NCI-H1092 (cell line): Measurements from ENCODE around the gene CFAP157.

ENCODE experiments used
- DNase-seq: peaks from one replicate; lab custom pipeline; 2025; lab: John Stamatoyannopoulos, UW

The CFAP157 gene

GRCh38 chr9:127706836-127707241 is at the start of gene CFAP157:
Gene CFAP157 (plus strand): TSS chr9:127706988. CDS start chr9:127707032, 44 bp downstream.
- no peak for DNase-seq

- DNase-seq: no peak
These were observed 48.4 kb upstream of the CFAP157 start for GRCh38 chr9:127658428-127658827.

GRCh38 chr9:127660886-127661741 is 45.7 kb upstream of the CFAP157 start:
- DNase-seq: peak; percentile 70

- DNase-seq: no peak
These were observed 44.2 kb upstream of the CFAP157 start for GRCh38 chr9:127662617-127663016.

GRCh38 chr9:127664324-127664677 is 42.5 kb upstream of the CFAP157 start:
- DNase-seq: no peak

- DNase-seq: no peak
These were observed 41.9 kb upstream of the CFAP157 start for GRCh38 chr9:127664678-127665507.

GRCh38 chr9:127667127-127667844 is 39.5 kb upstream of the CFAP157 start:
- no peak for DNase-seq

GRCh38 chr9:127667906-127668305 is 38.9 kb upstream of the CFAP157 start:
- no peak for DNase-seq

GRCh38 chr9:127673234-127673633 is 33.6 kb upstream of the CFAP157 start:
- no peak for DNase-seq

- DNase-seq: no peak
These were observed 30.1 kb upstream of the CFAP157 start for GRCh38 chr9:127676638-127677037.

- DNase-seq: no peak
These were observed 27.3 kb upstream of the CFAP157 start for GRCh38 chr9:127679506-127679905.

GRCh38 chr9:127680226-127680625 is 26.6 kb upstream of the CFAP157 start:
- no peak for DNase-seq

GRCh38 chr9:127680846-127681245 is 25.9 kb upstream of the CFAP157 start:
- DNase-seq: no peak

GRCh38 chr9:127682351-127683136 is 24.2 kb upstream of the CFAP157 start:
- DNase-seq: no peak

GRCh38 chr9:127683723-127684122 is 23.1 kb upstream of the CFAP157 start:
- DNase-seq: no peak

- no peak for DNase-seq
These were observed 22.2 kb upstream of the CFAP157 start for GRCh38 chr9:127684576-127684975.

- DNase-seq: no peak
These were observed 20.1 kb upstream of the CFAP157 start for GRCh38 chr9:127686461-127687393.

GRCh38 chr9:127689329-127690000 is 17.3 kb upstream of the CFAP157 start:
- no peak for DNase-seq

GRCh38 chr9:127690735-127691134 is 16.1 kb upstream of the CFAP157 start:
- no peak for DNase-seq

- DNase-seq: no peak
These were observed 14.7 kb upstream of the CFAP157 start for GRCh38 chr9:127692071-127692470.
